Kidney (tissue), 14 donors: ENCODE results near the gene CNTNAP1. TPM values are rescaled to one million over a fixed set of nuclear protein-coding genes. Genes with fewer than 3 reads are reported as not detected.

Experiments
- DNase-seq, 5 donors: peaks; one replicate each; pipeline ENCODE4 v3.0.0-alpha.2; 2013 to 2020
- FAIRE-seq: peaks from 2 replicates; lab custom pipeline; 2012; peaks lifted over from hg19 to GRCh38; lab: Jason Lieb, UNC
- H3K27ac ChIP-seq, 2 donors: one replicate each; pipeline ENCODE4 v1.7.0; 2013; ENCODE audit warnings: low read depth in 2 of 2, low read length in 2 of 2, inconsistent platforms in 1 of 2
- H3K27me3 ChIP-seq: one replicate; pipeline ENCODE4 v1.7.1; 2013; ENCODE audit warnings: low read length, inconsistent platforms; ENCODE audit not compliant: control insufficient read depth, insufficient read depth
- H3K36me3 ChIP-seq, 3 donors: one replicate each; pipeline versions ENCODE4 v1.7.0 to v1.7.1; 2013; ENCODE audit warnings: low read length in 3 of 3, control low read depth in 1 of 3, inconsistent platforms in 1 of 3; ENCODE audit not compliant: insufficient read depth in 3 of 3, control insufficient read depth in 2 of 3
- H3K4me1 ChIP-seq, 3 donors: one replicate each; pipeline versions ENCODE4 v1.7.0 to v1.7.1; 2013; ENCODE audit warnings: low read length in 3 of 3, inconsistent platforms in 1 of 3, low read depth in 1 of 3; ENCODE audit not compliant: control insufficient read depth in 2 of 3, insufficient read depth in 2 of 3
- H3K4me3 ChIP-seq, 3 donors: one replicate each; pipeline versions ENCODE4 v1.7.0 to v1.8.1; 2013; ENCODE audit warnings: low read length in 3 of 3, control low read depth in 1 of 3, inconsistent platforms in 1 of 3
- H3K9ac ChIP-seq, 3 donors: one replicate each; pipeline versions ENCODE4 v1.7.0 to v1.7.1; 2013; ENCODE audit warnings: low read length in 3 of 3, control low read depth in 1 of 3, inconsistent platforms in 1 of 3
- H3K9me3 ChIP-seq, 3 donors: one replicate each; pipeline versions ENCODE4 v1.7.0 to v1.7.1; 2013; ENCODE audit warnings: low read length in 3 of 3, control low read depth in 1 of 3, inconsistent platforms in 1 of 3; ENCODE audit not compliant: control insufficient read depth in 2 of 3, insufficient read depth in 1 of 3
- intact Hi-C: fragments of 100-400 bp; cut with DNase I; formaldehyde crosslinking; loops from one replicate; pipeline ENCODE4 v1.11.1; 2022
- polyA plus RNA-seq: library from polyadenylated mRNA; stranded (reverse); fragments of 350-450 nt; fragmentation: Illumina TruSeq; extraction: RNeasy Lipid Tissue Mini Kit (QIAGEN cat#74804); gene quantifications from one replicate; pipeline ENCODE4 v1.2.3, GENCODE V29; 2014; ENCODE audit warnings: low read depth, low replicate concordance; ENCODE audit not compliant: insufficient read depth
- total RNA-seq: library from RNA; stranded (reverse); fragmentation: NEBNext Ultra II Directional; extraction: Animal tissue kit (Norgen Biotek cat#: 25700); gene quantifications from one replicate; pipeline ENCODE4 v1.2.1, GENCODE V29; 2021
- TF ChIP-seq, protein P1 (sequence below): IDR thresholded peaks from 3 replicates; pipeline ENCODE4 v1.5.1; 2012; ENCODE audit warnings: mild to moderate bottlenecking, moderate library complexity, borderline replicate concordance; ENCODE audit not compliant: insufficient read depth; ENCODE audit errors: extremely low read depth
- donor health status: control.
- donor health status: control.
- donor health status: control.
- donor health status: control.
- donor health status: control.
- donor health status: DM: yes; HTN: yes; CAD: no.
- donor health status: Normal renal cell carcinoma (clear cell type).

The CNTNAP1 gene
- total and polyA plus RNA-seq, 2 donors from 2014 or later = 1.4 to 9.1 TPM

DNA sequence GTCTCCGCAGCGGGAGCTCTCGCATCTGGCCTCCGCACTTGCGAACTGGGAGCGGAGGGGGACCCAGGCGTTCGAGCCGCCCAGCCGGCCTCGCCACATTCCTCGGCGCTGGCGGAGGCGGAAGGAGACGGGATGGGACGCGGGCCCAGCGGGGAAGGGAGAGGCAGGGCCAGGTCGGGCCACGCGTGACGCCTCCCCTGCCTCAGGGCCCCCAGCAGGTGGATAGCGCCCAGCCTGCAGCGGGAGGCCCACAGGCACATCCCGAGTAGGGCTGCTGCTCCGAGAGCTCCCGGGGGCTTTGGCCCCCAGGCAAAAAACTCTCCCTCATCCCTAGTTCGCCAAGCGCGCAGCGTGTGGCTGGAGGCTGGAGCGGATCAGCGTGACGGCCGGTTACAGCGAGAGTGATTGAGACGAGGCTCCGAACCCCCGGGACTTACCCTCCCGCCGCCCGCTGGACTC is 6.3 kb upstream of the CNTNAP1 start:
- intact Hi-C loops = no loop called here
- Histone ChIP-seq H3K4me1 (peaks cover 0 to 34% (median 0%) of the 10 kb centered on the region in 3 donors), H3K4me3 (peak overlapping the region; percentile 73 to 89 (median 86)), H3K27ac (peak overlapping the region; percentile 76 to 87), H3K9ac (peak overlapping the region; percentile 57 to 84 (median 82)), H3K27me3 (no peaks in the 10 kb centered on the region), H3K9me3 (no peaks in the 10 kb centered on the region), H3K36me3 (peaks cover 0 to 19% (median 4%) of the 10 kb centered on the region in 3 donors)
- DNase-seq (peak in 3 of 5 donors; percentile 57 to 88 (median 73)), FAIRE-seq (no peak)
- TF ChIP-seq, protein P1, sequence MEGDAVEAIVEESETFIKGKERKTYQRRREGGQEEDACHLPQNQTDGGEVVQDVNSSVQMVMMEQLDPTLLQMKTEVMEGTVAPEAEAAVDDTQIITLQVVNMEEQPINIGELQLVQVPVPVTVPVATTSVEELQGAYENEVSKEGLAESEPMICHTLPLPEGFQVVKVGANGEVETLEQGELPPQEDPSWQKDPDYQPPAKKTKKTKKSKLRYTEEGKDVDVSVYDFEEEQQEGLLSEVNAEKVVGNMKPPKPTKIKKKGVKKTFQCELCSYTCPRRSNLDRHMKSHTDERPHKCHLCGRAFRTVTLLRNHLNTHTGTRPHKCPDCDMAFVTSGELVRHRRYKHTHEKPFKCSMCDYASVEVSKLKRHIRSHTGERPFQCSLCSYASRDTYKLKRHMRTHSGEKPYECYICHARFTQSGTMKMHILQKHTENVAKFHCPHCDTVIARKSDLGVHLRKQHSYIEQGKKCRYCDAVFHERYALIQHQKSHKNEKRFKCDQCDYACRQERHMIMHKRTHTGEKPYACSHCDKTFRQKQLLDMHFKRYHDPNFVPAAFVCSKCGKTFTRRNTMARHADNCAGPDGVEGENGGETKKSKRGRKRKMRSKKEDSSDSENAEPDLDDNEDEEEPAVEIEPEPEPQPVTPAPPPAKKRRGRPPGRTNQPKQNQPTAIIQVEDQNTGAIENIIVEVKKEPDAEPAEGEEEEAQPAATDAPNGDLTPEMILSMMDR = no peak

DNA sequence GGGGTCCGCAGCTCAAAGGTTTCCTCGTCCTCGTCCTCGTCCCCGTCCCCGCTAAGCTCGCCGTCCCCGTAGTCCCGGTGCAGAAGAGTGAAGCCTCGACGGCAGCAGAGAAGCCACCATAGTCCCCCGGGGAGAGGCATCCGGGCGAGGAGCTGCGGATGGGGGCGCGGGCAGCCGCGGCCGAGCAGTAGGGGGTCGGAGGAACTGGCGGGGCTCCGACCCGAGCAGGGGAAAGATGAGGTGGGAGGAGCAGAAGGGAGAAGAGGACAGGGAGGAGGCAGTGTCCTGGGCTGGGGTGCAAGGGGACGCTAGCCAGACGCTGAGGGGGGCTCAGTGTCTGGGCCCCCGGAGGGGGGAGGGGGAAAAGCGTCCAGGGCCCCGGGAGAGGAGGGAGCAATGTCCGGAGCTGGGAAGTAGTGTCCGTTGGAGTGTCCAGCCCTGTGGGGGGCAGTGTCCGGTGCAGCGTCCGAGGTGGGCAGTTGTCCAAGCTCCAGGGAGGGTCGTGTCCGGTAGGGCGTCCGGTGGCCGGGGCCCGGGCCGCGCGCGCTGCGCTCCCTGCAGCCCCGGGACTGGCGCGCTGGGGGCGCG is 5.8 kb upstream of the CNTNAP1 start, which contains the start of gene PLEKHH3:
TSS of gene PLEKHH3 (minus strand) at position 571 of the 588 bp plus-strand sequence. CDS start at position 140, 431 bp downstream.
- Histone ChIP-seq H3K27ac (peak within 1 kb of the TSS; percentile 89 to 97), H3K9ac (peak within 1 kb of the TSS; percentile 57 to 84 (median 82)), H3K27me3 (no peaks in the 10 kb centered on the region), H3K9me3 (no peaks in the 10 kb centered on the region), H3K36me3 (peaks cover 0 to 14% (median 1%) of the 10 kb centered on the region in 3 donors), H3K4me3 (peak within 1 kb of the TSS; percentile 78 to 89 (median 86)), H3K4me1 (peaks cover 0 to 34% (median 0%) of the 10 kb centered on the region in 3 donors)
- intact Hi-C loops = no loop called here
- FAIRE-seq (no peak), DNase-seq (peak in 1 of 5 donors; percentile 67)
- TF ChIP-seq, protein P1 = peak; percentile 10

DNA sequence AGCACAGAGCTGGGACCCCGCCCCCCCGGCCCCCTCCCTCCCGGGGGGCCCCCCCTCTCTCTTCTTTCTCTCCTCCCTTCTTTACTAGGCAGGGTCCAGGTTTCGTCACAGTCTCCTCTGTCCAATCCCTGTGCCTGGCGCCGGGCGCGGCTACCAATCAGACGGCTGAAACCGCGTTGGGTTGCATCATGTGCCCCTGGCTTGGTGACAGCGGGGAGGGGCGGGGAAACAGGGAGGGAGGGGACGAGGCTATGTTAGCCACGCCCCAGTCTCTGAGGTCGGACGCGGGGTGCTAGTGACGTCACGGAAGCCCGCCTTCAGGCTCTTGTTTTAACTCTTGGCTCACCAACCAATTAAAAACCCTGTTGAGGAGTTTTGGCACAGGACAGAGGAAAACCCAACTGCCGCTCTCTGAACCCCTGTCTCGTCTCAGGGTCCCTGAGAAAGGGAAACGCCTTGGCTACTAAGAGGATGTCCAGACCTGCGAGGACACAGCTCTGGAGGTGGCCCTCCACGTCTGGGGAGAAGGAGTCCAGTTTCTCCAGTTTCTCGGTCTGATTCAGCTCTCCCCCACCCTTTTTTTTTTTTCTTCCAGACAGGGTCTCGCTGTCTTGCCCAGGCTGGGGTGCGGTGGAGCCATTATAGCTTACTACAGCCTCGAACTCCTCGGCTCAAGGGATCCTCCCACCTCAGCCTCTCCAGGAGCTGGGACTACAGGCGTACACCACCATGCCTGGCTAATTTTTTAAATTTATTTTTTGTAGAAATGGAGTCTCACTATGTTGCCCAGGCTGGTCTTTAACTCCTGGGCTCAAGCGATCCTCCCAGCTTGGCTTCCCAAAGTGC is 5.1 kb upstream of the CNTNAP1 start:
- Histone ChIP-seq H3K9me3 (no peaks in the 10 kb centered on the region), H3K27me3 (no peaks in the 10 kb centered on the region), H3K27ac (peak overlapping the region; percentile 89 to 97), H3K36me3 (peaks cover 0 to 9% (median 0%) of the 10 kb centered on the region in 3 donors), H3K9ac (peak overlapping the region in 2 of 3 donors; percentile 68 to 80), H3K4me1 (peaks cover 0 to 37% (median 3%) of the 10 kb centered on the region in 3 donors), H3K4me3 (peak overlapping the region; percentile 68 to 89 (median 73))
- TF ChIP-seq, protein P1 = no peak
- intact Hi-C loops = no loop called here
- peak; percentile 79 for FAIRE-seq
- peak; percentile 100 for DNase-seq
